DOHH2 (cell line): ENCODE measurements around the gene SETD1A.

Source experiments
- H3F3A ChIP-seq: fragments of 200-600 bp; sonication (generic), shearing (Covaris generic); 2 replicates; pipeline ENCODE4 v1.6.0; 2016; ENCODE audit warnings: antibody characterized with exemption, mild to moderate bottlenecking; ENCODE audit not compliant: control insufficient read depth, insufficient read depth
- H3K27ac ChIP-seq: fragments of 200-600 bp; sonication (generic); 2 replicates; pipeline ENCODE4 v1.5.1; 2014; ENCODE audit warnings: low read depth, mild to moderate bottlenecking, low read length, moderate library complexity
- H3K27me3 ChIP-seq: fragments of 200-600 bp; sonication (generic); 2 replicates; pipeline ENCODE4 v1.6.1; 2014; ENCODE audit warnings: mild to moderate bottlenecking, low read length, mixed read lengths; ENCODE audit not compliant: control insufficient read depth
- H3K36me3 ChIP-seq: fragments of 200-600 bp; sonication (generic); 2 replicates; pipeline ENCODE4 v1.6.1; 2014; ENCODE audit warnings: mild to moderate bottlenecking, low read length, moderate library complexity, mixed read lengths; ENCODE audit not compliant: control insufficient read depth
- H3K4me1 ChIP-seq: fragments of 200-600 bp; sonication (generic); 2 replicates; pipeline ENCODE4 v1.6.1; 2014; ENCODE audit warnings: mild to moderate bottlenecking, low read length, mixed read lengths; ENCODE audit not compliant: control insufficient read depth
- H3K4me2 ChIP-seq: fragments of 200-600 bp; sonication (generic); 2 replicates; pipeline ENCODE4 v1.6.0; 2014; ENCODE audit warnings: mild to moderate bottlenecking, low read length, moderate library complexity
- H3K4me3 ChIP-seq: fragments of 200-600 bp; sonication (generic); 2 replicates; pipeline ENCODE4 v1.5.1; 2014; ENCODE audit warnings: mild to moderate bottlenecking, low read length, mixed read lengths
- H3K79me2 ChIP-seq: fragments of 200-600 bp; sonication (generic); 2 replicates; pipeline ENCODE4 v1.6.1; 2014; ENCODE audit warnings: mild to moderate bottlenecking, low read length, mixed read lengths; ENCODE audit not compliant: control insufficient read depth
- H3K9me2 ChIP-seq: fragments of 200-600 bp; sonication (generic); replicated peaks from 2 replicates; pipeline ENCODE4 v1.6.1; 2014; ENCODE audit warnings: mild to moderate bottlenecking, low read length, mixed read lengths; ENCODE audit not compliant: control insufficient read depth
- H3K9me3 ChIP-seq: fragments of 200-600 bp; sonication (generic); 2 replicates; pipeline ENCODE4 v1.6.1; 2014; ENCODE audit warnings: antibody characterized with exemption, low read length, mixed read lengths; ENCODE audit not compliant: control insufficient read depth, insufficient read depth
- H4K20me1 ChIP-seq: fragments of 200-600 bp; sonication (generic); 2 replicates; pipeline ENCODE4 v1.6.0; 2014; ENCODE audit warnings: low read depth, mild to moderate bottlenecking, antibody characterized with exemption, low read length, moderate library complexity; ENCODE audit not compliant: control insufficient read depth, insufficient read depth
- CTCF ChIP-seq: fragments of 200-600 bp; sonication (generic); IDR thresholded peaks from one replicate; pipeline ENCODE4 v1.5.1; 2014; ENCODE audit warnings: antibody characterized with exemption, mild to moderate bottlenecking, low read depth, low read length; ENCODE audit not compliant: poor library complexity, severe bottlenecking
- EZH2phosphoT487 ChIP-seq: fragments of 200-600 bp; sonication (generic); IDR thresholded peaks from 2 replicates; pipeline ENCODE4 v1.6.1; 2017; ENCODE audit warnings: borderline replicate concordance, mild to moderate bottlenecking, antibody characterized with exemption, low read length, moderate library complexity, mixed read lengths

The SETD1A gene

DNA sequence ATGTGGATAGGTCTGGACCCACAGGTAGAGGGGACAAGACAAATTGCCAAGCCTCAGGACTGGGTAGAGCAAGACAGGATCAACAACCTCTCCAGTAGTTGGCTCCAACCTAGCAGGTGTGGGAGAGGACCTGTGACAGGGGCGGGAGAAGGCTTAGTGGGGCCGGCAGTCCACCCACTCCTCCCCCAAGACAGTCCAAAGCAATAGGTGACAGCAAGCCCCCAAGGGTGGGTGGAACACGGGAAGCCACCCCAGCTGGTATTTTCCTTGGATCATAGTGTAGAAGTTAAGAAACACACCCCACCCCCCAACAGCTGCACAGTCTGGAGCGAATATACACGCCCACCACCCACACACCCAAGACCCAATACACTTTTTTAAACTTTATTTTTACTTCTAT is 71.7 kb downstream of the SETD1A start:
- peaks cover 7% of the 10 kb centered on the region for H3K79me2 ChIP-seq
- no peaks in the 10 kb centered on the region for H3K27me3 ChIP-seq
- no peak for TF ChIP-seq EZH2phosphoT487
- TF ChIP-seq CTCF, result no peak
- H3K27ac ChIP-seq, result no peak overlapping the region
- no peaks in the 10 kb centered on the region for H3K9me2 ChIP-seq
- H3K4me1 ChIP-seq, result peaks cover 15% of the 10 kb centered on the region
- no peaks in the 10 kb centered on the region for H3K9me3 ChIP-seq
- H3K4me2 ChIP-seq, result no peak overlapping the region
- H3F3A ChIP-seq, result no peaks in the 10 kb centered on the region
- H3K36me3 ChIP-seq, result no peaks in the 10 kb centered on the region
- no peaks in the 10 kb centered on the region for H4K20me1 ChIP-seq
- no peak overlapping the region for H3K4me3 ChIP-seq

DNA sequence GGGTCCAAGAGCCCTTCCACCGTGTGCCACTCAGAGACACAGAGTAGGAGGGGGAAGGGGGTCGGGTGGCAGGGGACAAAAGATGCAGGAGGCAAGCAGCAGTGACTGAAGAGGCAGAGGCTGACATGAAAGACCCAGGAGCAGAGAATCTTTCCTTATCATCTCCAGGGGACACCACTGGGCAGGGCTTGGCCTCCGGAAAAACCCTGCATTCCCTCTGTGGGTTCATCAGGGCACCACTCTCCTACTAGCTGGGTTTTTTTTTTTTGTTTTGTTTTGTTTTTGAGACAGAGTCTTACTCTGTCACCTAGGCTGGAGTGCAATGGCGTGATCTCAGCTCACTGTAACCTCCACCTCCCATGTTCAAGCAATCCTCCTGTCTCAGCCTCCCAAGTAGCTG is 73.7 kb downstream of the SETD1A start:
- H3K4me1 ChIP-seq, result peaks cover 20% of the 10 kb centered on the region
- H4K20me1 ChIP-seq, result no peaks in the 10 kb centered on the region
- peaks cover 11% of the 10 kb centered on the region for H3K36me3 ChIP-seq
- peaks cover 11% of the 10 kb centered on the region for H3K79me2 ChIP-seq
- no peaks in the 10 kb centered on the region for H3K9me2 ChIP-seq
- H3K9me3 ChIP-seq, result no peaks in the 10 kb centered on the region
- no peak for TF ChIP-seq EZH2phosphoT487
- TF ChIP-seq CTCF, result no peak
- H3F3A ChIP-seq, result no peaks in the 10 kb centered on the region
- H3K4me2 ChIP-seq, result no peak overlapping the region
- no peak overlapping the region for H3K4me3 ChIP-seq
- H3K27me3 ChIP-seq, result no peaks in the 10 kb centered on the region
- H3K27ac ChIP-seq, result no peak overlapping the region

- Histone ChIP-seq H4K20me1 (no peaks in the 10 kb centered on the region), H3F3A (no peaks in the 10 kb centered on the region), H3K4me3 (peak within 1 kb of the TSS; percentile 100), H3K9me3 (no peaks in the 10 kb centered on the region), H3K36me3 (peaks cover 14% of the 10 kb centered on the region), H3K4me2 (peak within 1 kb of the TSS; percentile 91), H3K27me3 (no peaks in the 10 kb centered on the region), H3K4me1 (peaks cover 20% of the 10 kb centered on the region), H3K27ac (peak within 1 kb of the TSS; percentile 56), H3K79me2 (peaks cover 11% of the 10 kb centered on the region), H3K9me2 (no peaks in the 10 kb centered on the region)
- TF ChIP-seq CTCF, result no peak
- TF ChIP-seq EZH2phosphoT487, result no peak
Measured at GRCh38 chr16:31032736-31033708, 75.5 kb downstream of the SETD1A start, which contains the start of gene STX4. TSS of gene STX4 (plus strand) at chr16:31033558. CDS start at chr16:31033806, 248 bp downstream.
